Measurements from ENCODE around the gene DIAPH1. TPM values are rescaled to one million over a fixed set of nuclear protein-coding genes. Genes with fewer than 3 reads are reported as not detected.

DIAPH1 gene
- total RNA-seq, 4 donors from 2014 or later = 27.7 to 69.4 (median 30.2) TPM

GRCh38 chr5:141654298-141654697, 35.5 kb upstream of the DIAPH1 start:
- DNase-seq = no peak
- TF ChIP-seq, protein P1, sequence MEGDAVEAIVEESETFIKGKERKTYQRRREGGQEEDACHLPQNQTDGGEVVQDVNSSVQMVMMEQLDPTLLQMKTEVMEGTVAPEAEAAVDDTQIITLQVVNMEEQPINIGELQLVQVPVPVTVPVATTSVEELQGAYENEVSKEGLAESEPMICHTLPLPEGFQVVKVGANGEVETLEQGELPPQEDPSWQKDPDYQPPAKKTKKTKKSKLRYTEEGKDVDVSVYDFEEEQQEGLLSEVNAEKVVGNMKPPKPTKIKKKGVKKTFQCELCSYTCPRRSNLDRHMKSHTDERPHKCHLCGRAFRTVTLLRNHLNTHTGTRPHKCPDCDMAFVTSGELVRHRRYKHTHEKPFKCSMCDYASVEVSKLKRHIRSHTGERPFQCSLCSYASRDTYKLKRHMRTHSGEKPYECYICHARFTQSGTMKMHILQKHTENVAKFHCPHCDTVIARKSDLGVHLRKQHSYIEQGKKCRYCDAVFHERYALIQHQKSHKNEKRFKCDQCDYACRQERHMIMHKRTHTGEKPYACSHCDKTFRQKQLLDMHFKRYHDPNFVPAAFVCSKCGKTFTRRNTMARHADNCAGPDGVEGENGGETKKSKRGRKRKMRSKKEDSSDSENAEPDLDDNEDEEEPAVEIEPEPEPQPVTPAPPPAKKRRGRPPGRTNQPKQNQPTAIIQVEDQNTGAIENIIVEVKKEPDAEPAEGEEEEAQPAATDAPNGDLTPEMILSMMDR (IDR thresholded peaks at IDR 0.05) = no peak
- no peak for TF ChIP-seq POLR2A (IDR thresholded peaks at IDR 0.05)
- no peaks in the 10 kb centered on the region for H3K36me3 ChIP-seq
- no peaks in the 10 kb centered on the region for H3K4me1 ChIP-seq
- no peaks in the 10 kb centered on the region for H3K9me3 ChIP-seq
- H3K27me3 ChIP-seq = no peaks in the 10 kb centered on the region
- no peak overlapping the region for H3K27ac ChIP-seq
- intact Hi-C loops (cut with DNase I; ENCODE audit: low total_unique reads) = no loop called here
- no peak overlapping the region for H3K4me3 ChIP-seq

DNA sequence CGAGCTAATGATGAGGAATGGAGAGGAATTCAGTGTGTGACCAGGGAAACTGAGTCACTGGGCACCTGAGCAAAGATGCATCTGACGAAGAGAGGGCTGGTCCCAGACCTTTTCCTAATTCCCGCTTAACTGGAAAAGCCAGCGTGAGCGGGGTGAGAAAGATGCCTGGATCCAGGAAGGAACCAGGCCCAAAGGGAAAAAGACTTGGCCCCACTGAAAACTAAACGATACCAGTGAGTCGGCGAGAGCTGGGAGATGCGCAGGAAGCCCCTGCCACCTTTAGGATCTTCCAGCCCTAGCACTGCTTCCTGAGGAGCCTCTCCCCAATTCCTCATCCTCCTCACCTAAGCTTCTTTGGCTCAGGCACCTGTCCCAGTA, 32.9 kb upstream of the DIAPH1 start:
- intact Hi-C loops (cut with DNase I; ENCODE audit: low total_unique reads) = no loop called here
- Histone ChIP-seq H3K9me3 (no peaks in the 10 kb centered on the region), H3K4me3 (peak overlapping the region; percentile 57 to 72), H3K4me1 (no peaks in the 10 kb centered on the region), H3K27me3 (no peaks in the 10 kb centered on the region), H3K27ac (peak overlapping the region; percentile 12 to 64), H3K36me3 (no peaks in the 10 kb centered on the region)
- no peak for TF ChIP-seq POLR2A (IDR thresholded peaks at IDR 0.05)
- DNase-seq = no peak

DNA sequence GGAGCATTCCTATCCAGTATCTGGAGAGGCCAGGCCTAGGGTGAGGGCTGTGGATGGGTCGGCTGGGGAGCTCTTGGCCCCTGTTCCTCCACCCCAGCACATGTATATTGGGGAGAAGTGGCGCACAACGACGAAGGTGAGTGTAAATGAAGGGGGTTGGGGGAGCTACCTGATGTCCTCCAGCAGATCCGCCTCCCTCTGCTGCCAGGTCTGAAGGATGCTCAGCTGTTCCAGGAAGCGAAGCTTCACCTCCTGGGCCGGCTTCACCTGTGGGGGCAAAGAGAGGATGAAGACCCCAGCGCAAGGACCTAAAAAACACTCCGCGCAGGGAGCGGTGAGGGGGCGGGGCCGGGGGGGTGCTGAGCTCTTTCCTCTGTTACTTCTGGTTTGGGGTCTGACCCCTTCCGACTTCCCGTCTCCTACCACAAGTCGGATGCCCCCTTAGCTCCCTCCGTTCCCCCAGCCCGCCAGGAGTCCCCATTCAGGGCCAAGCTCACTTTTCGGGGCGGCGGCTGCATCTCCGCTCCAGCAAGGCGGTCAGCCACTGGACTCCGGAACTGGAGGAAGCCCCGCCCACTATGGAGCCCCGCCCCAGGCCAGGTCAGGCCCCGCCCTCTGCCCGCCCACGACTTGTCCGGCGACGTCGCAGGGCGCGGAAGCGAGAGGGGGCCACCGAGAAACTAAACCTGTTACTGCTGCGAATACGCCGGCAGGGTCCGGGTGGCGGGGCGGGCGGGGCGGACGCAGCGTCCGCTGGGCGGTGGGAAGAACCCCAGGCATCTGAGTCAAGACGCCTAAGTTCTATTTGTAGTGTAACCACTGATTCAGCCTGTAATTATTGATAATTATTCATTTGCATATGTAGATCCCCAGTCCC, 32.3 kb upstream of the DIAPH1 start, which contains the start of gene FCHSD1:
TSS of gene FCHSD1 (minus strand) at position 568 of the 877 bp plus-strand sequence. CDS start at position 518, 50 bp downstream.
- TF ChIP-seq, protein P1 (IDR thresholded peaks at IDR 0.05) = peak in 1 of 4 experiments; percentile 21
- peak; percentile 21 to 25 for TF ChIP-seq POLR2A (IDR thresholded peaks at IDR 0.05)
- Histone ChIP-seq H3K27ac (peak within 1 kb of the TSS; percentile 12 to 64), H3K9me3 (no peaks in the 10 kb centered on the region), H3K4me1 (no peaks in the 10 kb centered on the region), H3K36me3 (no peaks in the 10 kb centered on the region), H3K27me3 (no peaks in the 10 kb centered on the region), H3K4me3 (peak within 1 kb of the TSS; percentile 57 to 72)
- peak; percentile 91 to 94 for DNase-seq
- intact Hi-C loops (cut with DNase I; ENCODE audit: low total_unique reads) = no loop called here

DNA sequence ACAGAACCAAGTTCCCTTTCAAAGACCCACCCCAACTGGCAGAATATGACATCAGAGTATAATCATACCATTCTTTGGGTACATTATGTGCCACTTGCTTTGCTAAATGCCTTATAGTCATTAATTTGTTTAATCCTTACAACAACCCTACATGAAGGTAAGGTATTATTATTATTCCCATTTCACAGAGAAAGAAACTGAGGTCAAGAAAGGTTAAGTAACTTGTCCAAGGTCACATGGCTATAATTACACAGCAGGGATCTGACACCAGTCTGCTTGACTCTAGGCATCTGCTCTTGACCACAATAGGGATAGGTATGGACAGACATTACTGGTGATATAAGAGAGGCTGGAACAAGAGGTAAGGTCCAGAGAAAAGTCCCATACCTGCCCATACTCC, 31.2 kb upstream of the DIAPH1 start:
- no peak overlapping the region for H3K27ac ChIP-seq
- H3K4me3 ChIP-seq = no peak overlapping the region
- no peaks in the 10 kb centered on the region for H3K27me3 ChIP-seq
- TF ChIP-seq POLR2A (IDR thresholded peaks at IDR 0.05) = no peak
- TF ChIP-seq, protein P1 (IDR thresholded peaks at IDR 0.05) = no peak
- DNase-seq = no peak
- intact Hi-C loops (cut with DNase I; ENCODE audit: low total_unique reads) = no loop called here
- no peaks in the 10 kb centered on the region for H3K36me3 ChIP-seq
- no peaks in the 10 kb centered on the region for H3K4me1 ChIP-seq
- no peaks in the 10 kb centered on the region for H3K9me3 ChIP-seq

GRCh38 chr5:141649056-141649688, 30.4 kb upstream of the DIAPH1 start:
- TF ChIP-seq POLR2A (IDR thresholded peaks at IDR 0.05) = no peak
- TF ChIP-seq, protein P1 (IDR thresholded peaks at IDR 0.05) = no peak
- no peaks in the 10 kb centered on the region for H3K27me3 ChIP-seq
- H3K27ac ChIP-seq = no peak overlapping the region
- no peaks in the 10 kb centered on the region for H3K9me3 ChIP-seq
- intact Hi-C loops (cut with DNase I; ENCODE audit: low total_unique reads) = no loop called here
- no peak overlapping the region for H3K4me3 ChIP-seq
- peak in 1 of 2 donors; percentile 40 for DNase-seq
- no peaks in the 10 kb centered on the region for H3K4me1 ChIP-seq
- H3K36me3 ChIP-seq = no peaks in the 10 kb centered on the region
